MM.1S (cell line): ENCODE data around the gene BCO2.

ENCODE experiments used
- CTCF ChIP-seq: fragments of 300-600 bp; sonication (generic); IDR thresholded peaks from 2 replicates; pipeline ENCODE4 v1.5.1; 2016; ENCODE audit warnings: antibody characterized with exemption, low read length, mixed read lengths
- EZH2 ChIP-seq: fragments of 300-600 bp; sonication (generic); optimal IDR thresholded peaks from 2 replicates; pipeline ENCODE3; 2017; ENCODE audit warnings: low read depth, mild to moderate bottlenecking, antibody characterized with exemption, low read length, mixed read lengths
- EZH2phosphoT487 ChIP-seq: fragments of 300-600 bp; sonication (generic); IDR thresholded peaks from 2 replicates; pipeline ENCODE4 v1.6.1; 2018; ENCODE audit warnings: antibody characterized with exemption, low read length

- TF ChIP-seq CTCF (no peak), EZH2 (no peak), EZH2phosphoT487 (no peak)
Observed at GRCh38 chr11:112161012-112161411, 14.3 kb upstream of the BCO2 start.
